Lung (tissue), 12 donors: ENCODE data around the gene FKBP10. TPM values are rescaled to one million over a fixed set of nuclear protein-coding genes. Genes with fewer than 3 reads are reported as not detected.

Experiments
- ATAC-seq: fragments of 200-7000 bp; cut with Tn5 transposase; one replicate; pipeline ENCODE4 v1.9.1; 2020; ENCODE audit warnings: moderate number of reproducible peaks; ENCODE audit not compliant: insufficient read depth, low FRiP score
- DNase-seq, 3 donors: peaks; one replicate each; pipeline ENCODE4 v3.0.0-alpha.2; 2013 to 2017
- H3K27ac ChIP-seq, 2 donors: one replicate each; pipeline ENCODE4 v1.5.1; 2013; ENCODE audit warnings: mild to moderate bottlenecking in 2 of 2, moderate library complexity in 2 of 2, control low read depth in 1 of 2, inconsistent platforms in 1 of 2, low read depth in 1 of 2, low read length in 1 of 2
- H3K27me3 ChIP-seq, 3 donors: one replicate each; pipeline ENCODE4 v1.5.1; 2013; ENCODE audit warnings: low read length in 2 of 3; ENCODE audit not compliant: control insufficient read depth in 3 of 3, insufficient read depth in 3 of 3
- H3K36me3 ChIP-seq, 4 donors: one replicate each; pipeline ENCODE4 v1.5.1; 2013; ENCODE audit warnings: low read length in 4 of 4, mild to moderate bottlenecking in 1 of 4, moderate library complexity in 1 of 4; ENCODE audit not compliant: control insufficient read depth in 4 of 4, insufficient read depth in 4 of 4
- H3K4me1 ChIP-seq, 5 donors: one replicate each; pipeline ENCODE4 v1.5.1; 2013; ENCODE audit warnings: low read length in 5 of 5, mild to moderate bottlenecking in 2 of 5, moderate library complexity in 1 of 5; ENCODE audit not compliant: control insufficient read depth in 5 of 5, insufficient read depth in 5 of 5
- H3K4me3 ChIP-seq: one replicate; pipeline ENCODE4 v1.5.1; 2013; ENCODE audit warnings: mild to moderate bottlenecking, control low read depth, moderate library complexity
- H3K9ac ChIP-seq, 2 donors: one replicate each; pipeline ENCODE4 v1.5.1; 2013; ENCODE audit warnings: low read length in 2 of 2, control low read depth in 1 of 2; ENCODE audit not compliant: insufficient read depth in 1 of 2
- H3K9me3 ChIP-seq, 4 donors: one replicate each; pipeline ENCODE4 v1.5.1; 2013; ENCODE audit warnings: low read length in 3 of 4, mild to moderate bottlenecking in 1 of 4, moderate library complexity in 1 of 4; ENCODE audit not compliant: control insufficient read depth in 4 of 4, insufficient read depth in 3 of 4
- WGBS, 2 donors: extraction: QIAGEN DNeasy Blood & Tissue Kit; methylation state at CpG; one replicate each; pipeline ENCODE4 v1.1.7; 2013; 5-methylcytosine and 5-hydroxymethylcytosine counted together
- polyA plus RNA-seq, 2 donors: library from polyadenylated mRNA; stranded (reverse); fragments of 200-250 nt; gene quantifications; one replicate each; pipeline ENCODE4 v1.2.1, GENCODE V29; 2013
- total RNA-seq, 2 donors: library from RNA; depleted of rRNA in 1 of 2; stranded (reverse); fragments of >200 nt in 1 of 2; gene quantifications; one replicate each; pipeline ENCODE4 v1.2.1, GENCODE V29; 2014 to 2021
- TF ChIP-seq, protein P1 (sequence below): IDR thresholded peaks from 2 replicates; pipeline ENCODE4 v1.5.1; 2012; ENCODE audit warnings: mild to moderate bottlenecking; ENCODE audit errors: control extremely low read depth, extremely low read depth
- donor health status: control.
- donor health status: control.
- donor health status: Bipolar disorder and iron deficiency.
- donor health status: healthy.
- donor health status: DM: yes; HTN: yes; CAD: no.

The FKBP10 gene
- total and polyA plus RNA-seq, 4 donors: 32.6 to 64.4 (median 48.3) TPM

- H3K27ac ChIP-seq: no peak overlapping the region
- H3K4me1 ChIP-seq: peaks cover 3 to 28% (median 13%) of the 10 kb centered on the region in 5 donors
- TF ChIP-seq, protein P1, sequence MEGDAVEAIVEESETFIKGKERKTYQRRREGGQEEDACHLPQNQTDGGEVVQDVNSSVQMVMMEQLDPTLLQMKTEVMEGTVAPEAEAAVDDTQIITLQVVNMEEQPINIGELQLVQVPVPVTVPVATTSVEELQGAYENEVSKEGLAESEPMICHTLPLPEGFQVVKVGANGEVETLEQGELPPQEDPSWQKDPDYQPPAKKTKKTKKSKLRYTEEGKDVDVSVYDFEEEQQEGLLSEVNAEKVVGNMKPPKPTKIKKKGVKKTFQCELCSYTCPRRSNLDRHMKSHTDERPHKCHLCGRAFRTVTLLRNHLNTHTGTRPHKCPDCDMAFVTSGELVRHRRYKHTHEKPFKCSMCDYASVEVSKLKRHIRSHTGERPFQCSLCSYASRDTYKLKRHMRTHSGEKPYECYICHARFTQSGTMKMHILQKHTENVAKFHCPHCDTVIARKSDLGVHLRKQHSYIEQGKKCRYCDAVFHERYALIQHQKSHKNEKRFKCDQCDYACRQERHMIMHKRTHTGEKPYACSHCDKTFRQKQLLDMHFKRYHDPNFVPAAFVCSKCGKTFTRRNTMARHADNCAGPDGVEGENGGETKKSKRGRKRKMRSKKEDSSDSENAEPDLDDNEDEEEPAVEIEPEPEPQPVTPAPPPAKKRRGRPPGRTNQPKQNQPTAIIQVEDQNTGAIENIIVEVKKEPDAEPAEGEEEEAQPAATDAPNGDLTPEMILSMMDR: no peak
- WGBS, 2 donors: 80 to 87% methylated on average over 3 of the region's 3 CpGs
- no peak for DNase-seq
- H3K36me3 ChIP-seq: peaks cover 7 to 49% (median 19%) of the 10 kb centered on the region in 4 donors
- H3K4me3 ChIP-seq: no peak overlapping the region
- no peaks in the 10 kb centered on the region for H3K9me3 ChIP-seq
- ATAC-seq: no peak
- H3K27me3 ChIP-seq: no peaks in the 10 kb centered on the region
- no peak overlapping the region for H3K9ac ChIP-seq
These were observed 42.8 kb upstream of the FKBP10 start for GRCh38 chr17:41769985-41770384.

- H3K9me3 ChIP-seq: no peaks in the 10 kb centered on the region
- H3K27me3 ChIP-seq: no peaks in the 10 kb centered on the region
- H3K4me1 ChIP-seq: peaks cover 10 to 40% (median 15%) of the 10 kb centered on the region in 5 donors
- WGBS, 2 donors: 79 to 80% methylated on average over 17 of the region's 17 CpGs
- no peak overlapping the region for H3K9ac ChIP-seq
- TF ChIP-seq, protein P1: no peak
- DNase-seq (no peak), ATAC-seq (no peak)
- H3K27ac ChIP-seq: peak overlapping the region; percentile 33 to 46
- H3K4me3 ChIP-seq: no peak overlapping the region
- H3K36me3 ChIP-seq: peaks cover 7 to 46% (median 19%) of the 10 kb centered on the region in 4 donors
These were observed 41.2 kb upstream of the FKBP10 start for GRCh38 chr17:41771389-41772206.

DNA sequence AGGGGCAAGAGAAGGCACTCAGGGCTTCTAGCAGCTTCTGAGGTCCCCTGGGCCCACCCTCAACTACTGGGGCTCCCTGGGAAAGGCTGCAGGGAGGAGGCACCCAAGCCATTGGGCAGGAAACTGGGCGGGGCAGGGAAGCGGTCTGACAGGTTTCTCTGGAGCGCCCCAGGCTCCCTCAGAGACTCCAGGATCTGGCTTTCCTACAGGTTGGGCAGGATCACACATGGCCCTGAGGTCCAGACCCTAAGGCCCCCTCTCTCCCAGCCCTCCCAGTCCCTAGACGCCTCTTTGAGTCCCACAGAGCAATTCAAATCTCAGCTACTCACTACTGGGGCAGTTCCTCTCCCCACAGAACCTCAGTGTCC is 40.6 kb upstream of the FKBP10 start:
- TF ChIP-seq, protein P1: no peak
- Histone ChIP-seq H3K4me3 (no peak overlapping the region), H3K9ac (no peak overlapping the region), H3K27me3 (no peaks in the 10 kb centered on the region), H3K36me3 (peaks cover 7 to 45% (median 17%) of the 10 kb centered on the region in 4 donors), H3K4me1 (peaks cover 10 to 42% (median 20%) of the 10 kb centered on the region in 5 donors), H3K9me3 (no peaks in the 10 kb centered on the region), H3K27ac (peak overlapping the region; percentile 33 to 46)
- 54 to 87% methylated on average over 4 of the region's 4 CpGs for WGBS, 2 donors
- ATAC-seq: peak; percentile 56
- DNase-seq: peak; percentile 54 to 77 (median 76)
